Loucy (cell line): ENCODE results near the gene BRD3OS.

Source experiments
- H2AFZ ChIP-seq: fragments of 200-600 bp; sonication (generic); 2 replicates; pipeline ENCODE4 v1.6.0; 2016; ENCODE audit warnings: antibody characterized with exemption, mild to moderate bottlenecking, low read length, moderate library complexity
- H3F3A ChIP-seq: fragments of 200-600 bp; 2 replicates; pipeline ENCODE4 v1.6.0; 2016; ENCODE audit warnings: antibody characterized with exemption, low read depth, mild to moderate bottlenecking
- H3K27me3 ChIP-seq: fragments of 200-600 bp; sonication (generic); 2 replicates; pipeline ENCODE4 v1.6.1; 2014; ENCODE audit warnings: low read length, mild to moderate bottlenecking; ENCODE audit not compliant: insufficient read depth, poor library complexity, severe bottlenecking
- H3K36me3 ChIP-seq: fragments of 200-600 bp; sonication (generic); 2 replicates; pipeline ENCODE4 v1.6.1; 2016; ENCODE audit warnings: low read length; ENCODE audit not compliant: insufficient read depth
- H3K4me1 ChIP-seq: fragments of 200-600 bp; sonication (generic); 2 replicates; pipeline ENCODE4 v1.5.1; 2014; ENCODE audit warnings: low read length, mild to moderate bottlenecking; ENCODE audit not compliant: insufficient read depth, poor library complexity, severe bottlenecking
- H3K4me2 ChIP-seq: fragments of 200-600 bp; sonication (generic); 2 replicates; pipeline ENCODE4 v1.6.0; 2014; ENCODE audit warnings: antibody characterized with exemption, low read length, low read depth, mild to moderate bottlenecking; ENCODE audit not compliant: poor library complexity, severe bottlenecking
- H3K4me3 ChIP-seq: fragments of 200-600 bp; sonication (generic); 2 replicates; pipeline ENCODE4 v1.5.1; 2014; ENCODE audit warnings: low read length, mild to moderate bottlenecking, mixed read lengths; ENCODE audit not compliant: poor library complexity, severe bottlenecking
- H3K79me2 ChIP-seq: fragments of 200-600 bp; sonication (generic); 2 replicates; pipeline ENCODE4 v1.6.1; 2014; ENCODE audit warnings: low read length; ENCODE audit not compliant: insufficient read depth
- H3K9ac ChIP-seq: fragments of 200-600 bp; sonication (generic); 2 replicates; pipeline ENCODE4 v1.6.0; 2014; ENCODE audit warnings: mild to moderate bottlenecking, low read depth, low read length, moderate library complexity; ENCODE audit not compliant: poor library complexity, severe bottlenecking
- H3K9me2 ChIP-seq: fragments of 200-600 bp; sonication (generic); replicated peaks from 2 replicates; pipeline ENCODE4 v1.6.1; 2016; ENCODE audit warnings: low read depth, low read length, mixed read lengths
- H3K9me3 ChIP-seq: fragments of 200-600 bp; sonication (generic); 2 replicates; pipeline ENCODE4 v1.6.1; 2014; ENCODE audit warnings: mild to moderate bottlenecking, antibody characterized with exemption, low read length, low read depth; ENCODE audit not compliant: insufficient read depth
- H4K20me1 ChIP-seq: fragments of 200-600 bp; sonication (generic); 2 replicates; pipeline ENCODE4 v1.6.0; 2014; ENCODE audit warnings: antibody characterized with exemption, low read length, mild to moderate bottlenecking; ENCODE audit not compliant: insufficient read depth, poor library complexity, severe bottlenecking
- CTCF ChIP-seq: fragments of 200-600 bp; sonication (generic); conservative IDR thresholded peaks from 2 replicates; pipeline ENCODE4 v1.5.1; 2014; ENCODE audit warnings: mild to moderate bottlenecking, antibody characterized with exemption, low read length
- EZH2phosphoT487 ChIP-seq: fragments of 200-600 bp; IDR thresholded peaks from 2 replicates; pipeline ENCODE4 v1.6.1; 2018; ENCODE audit warnings: antibody characterized with exemption, mild to moderate bottlenecking, moderate library complexity, borderline replicate concordance

The BRD3OS gene

GRCh38 chr9:134024828-134025605 is at the start of gene BRD3OS:
BRD3OS (plus strand) TSS chr9:134025481; CDS start chr9:134026748, 1,267 bp downstream.
- H3K36me3 ChIP-seq, result no peaks in the 10 kb centered on the region; the same call in 1 of the 2 replicates
- H3K9ac ChIP-seq, result peak within 1 kb of the TSS; percentile 59
- TF ChIP-seq CTCF (no peak), EZH2phosphoT487 (no peak)

GRCh38 chr9:133975511-133975910 is 49.8 kb upstream of the BRD3OS start:
- Histone ChIP-seq H3K9me3 (no peaks in the 10 kb centered on the region), H3K4me2 (no peak overlapping the region), H3K36me3 (no peaks in the 10 kb centered on the region), H3K9ac (no peak overlapping the region), H3K4me3 (no peak overlapping the region), H3K9me2 (no peaks in the 10 kb centered on the region), H4K20me1 (peaks cover 24% of the 10 kb centered on the region), H3F3A (no peaks in the 10 kb centered on the region), H2AFZ (no peak overlapping the region), H3K4me1 (no peaks in the 10 kb centered on the region), H3K79me2 (peaks cover 82% of the 10 kb centered on the region; the same call in 1 of the 2 replicates), H3K27me3 (no peaks in the 10 kb centered on the region)
- TF ChIP-seq CTCF (no peak), EZH2phosphoT487 (no peak)

More at GRCh38 chr9:134024828-134025605, at the start of gene BRD3OS:
- Histone ChIP-seq H3K9me3 (no peaks in the 10 kb centered on the region), H2AFZ (peak within 1 kb of the TSS; percentile 78), H3K4me1 (peaks cover 4% of the 10 kb centered on the region), H3K4me3 (peak within 1 kb of the TSS; percentile 81), H4K20me1 (no peaks in the 10 kb centered on the region), H3F3A (no peaks in the 10 kb centered on the region), H3K9me2 (no peaks in the 10 kb centered on the region), H3K4me2 (peak within 1 kb of the TSS; percentile 73), H3K27me3 (no peaks in the 10 kb centered on the region), H3K79me2 (no peaks in the 10 kb centered on the region)

- Histone ChIP-seq H3K4me1 (no peaks in the 10 kb centered on the region), H3K4me3 (no peak overlapping the region), H3K79me2 (peaks cover 82% of the 10 kb centered on the region; the same call in 1 of the 2 replicates), H3K4me2 (no peak overlapping the region), H3F3A (no peaks in the 10 kb centered on the region), H3K27me3 (no peaks in the 10 kb centered on the region), H3K9me2 (no peaks in the 10 kb centered on the region), H4K20me1 (peaks cover 18% of the 10 kb centered on the region), H3K9ac (no peak overlapping the region), H3K9me3 (no peaks in the 10 kb centered on the region), H3K36me3 (no peaks in the 10 kb centered on the region), H2AFZ (no peak overlapping the region)
- no peak for TF ChIP-seq EZH2phosphoT487
- TF ChIP-seq CTCF, result no peak
Observed at GRCh38 chr9:133976191-133976861, 49.0 kb upstream of the BRD3OS start.
